HG03558 (cell line): ENCODE data around the gene GREB1.

Experiments
- ATAC-seq: cut with Tn5 transposase; IDR thresholded peaks from one replicate; pipeline ENCODE4 v1.9.1; 2021; ENCODE audit warnings: moderate number of reproducible peaks; ENCODE audit not compliant: unreplicated experiment; ENCODE audit errors: extremely low read depth

Gene GREB1

DNA sequence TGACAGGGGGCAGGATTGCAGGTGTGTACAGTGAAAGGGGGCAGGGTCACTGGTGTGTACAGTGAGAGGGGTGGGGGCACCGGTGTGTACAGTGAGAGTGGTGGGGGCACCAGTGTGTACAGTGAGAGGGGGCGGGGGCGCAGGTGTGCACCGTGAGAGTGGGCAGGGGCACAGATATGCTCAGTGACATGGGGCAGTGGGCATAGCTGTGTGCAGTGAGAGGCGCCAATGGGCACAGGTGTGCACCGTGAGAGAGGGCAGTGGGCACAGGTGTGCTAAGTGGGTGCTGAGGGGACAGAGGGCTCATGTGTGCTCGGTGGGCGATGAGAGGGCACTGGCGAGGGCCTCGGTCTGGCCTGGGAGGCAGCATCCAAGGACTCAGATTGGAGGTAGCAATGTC, 63.0 kb downstream of the GREB1 start:
- ATAC-seq: no peak

DNA sequence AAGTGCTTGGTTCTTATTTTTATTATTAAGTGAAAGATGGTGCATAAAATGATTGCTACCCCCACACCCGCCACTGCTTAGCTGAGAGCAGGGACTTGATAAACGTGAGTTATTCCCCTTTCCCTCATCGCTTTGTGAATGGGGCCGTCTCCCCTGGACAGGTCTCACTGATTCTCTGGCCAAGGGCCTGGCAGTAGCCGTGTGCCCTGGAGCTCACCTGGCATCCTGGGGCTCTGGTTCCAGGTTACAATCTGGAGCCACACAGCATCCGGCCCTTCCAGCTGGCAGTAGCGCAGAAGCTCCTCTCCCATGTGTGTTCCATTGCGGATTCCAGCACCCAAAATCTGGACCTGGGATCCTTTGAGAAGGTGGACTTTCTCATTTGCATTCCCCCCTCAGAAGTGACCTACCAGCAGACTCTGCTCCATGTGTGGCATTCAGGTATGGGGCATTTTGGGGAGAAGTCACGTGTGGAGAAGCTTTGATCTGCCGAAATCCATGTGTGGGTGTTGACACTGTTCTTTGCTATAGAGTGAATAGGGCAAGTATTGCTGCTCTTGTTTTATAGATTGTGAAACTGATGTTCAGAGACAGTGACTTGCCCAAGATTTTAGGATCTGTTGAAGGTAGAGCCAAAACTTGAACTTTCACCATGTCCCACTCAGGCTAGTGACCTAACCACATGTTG, 63.8 kb downstream of the GREB1 start:
- no peak for ATAC-seq

DNA sequence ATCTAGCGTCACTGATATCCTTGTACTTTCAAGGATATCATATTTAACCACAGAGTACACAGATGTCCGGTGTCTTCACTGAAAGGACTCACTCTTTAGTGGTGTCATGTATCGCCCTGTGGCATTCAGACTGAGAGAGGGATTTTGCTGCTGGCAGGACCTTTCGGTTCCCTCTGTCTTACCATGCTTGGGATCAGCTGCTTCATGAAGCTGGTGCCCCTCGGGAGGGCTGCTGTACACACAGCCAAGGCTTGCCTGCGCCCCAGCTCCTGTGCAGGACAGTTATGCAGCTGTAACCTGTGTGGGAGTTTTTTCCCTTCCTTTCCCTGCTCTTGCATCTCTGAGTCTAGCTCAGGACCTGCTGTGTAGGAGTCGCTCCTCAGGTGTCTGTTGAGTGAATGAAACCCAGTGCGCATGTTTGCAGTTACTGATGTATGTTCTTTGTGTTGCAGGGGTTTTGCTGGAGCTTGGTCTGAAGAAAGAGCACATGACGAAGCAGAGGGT, 64.4 kb downstream of the GREB1 start:
- ATAC-seq: no peak

DNA sequence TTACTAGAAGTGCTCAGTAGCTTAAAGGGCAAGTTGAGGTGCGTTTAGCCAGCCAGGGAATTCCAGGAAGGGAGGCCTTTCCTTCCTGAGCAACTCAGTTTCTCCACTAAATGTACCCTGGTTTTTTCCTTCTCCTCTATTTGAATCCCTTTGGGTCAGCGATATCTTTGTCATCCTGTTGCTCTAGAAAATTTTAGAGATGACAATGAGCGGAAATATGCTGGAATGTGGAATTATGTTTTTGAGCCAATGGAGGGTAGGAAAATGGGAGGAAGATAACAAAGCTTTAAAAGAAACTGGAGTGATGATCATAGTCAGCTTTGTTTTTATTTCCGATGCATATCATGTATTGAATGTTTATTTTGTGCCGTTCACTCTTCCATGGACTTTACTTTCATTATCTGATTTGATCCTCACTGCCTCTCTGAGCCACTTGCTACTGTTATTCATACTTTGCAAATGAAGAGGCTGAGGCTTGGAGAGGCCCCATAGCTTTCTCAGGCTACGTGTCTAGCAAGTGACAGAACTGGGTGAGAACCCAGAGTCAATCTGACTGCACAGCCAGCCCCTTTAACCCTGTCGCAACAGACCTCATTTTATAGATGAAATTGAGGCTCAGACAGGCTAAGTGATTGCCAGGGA, 68.8 kb downstream of the GREB1 start:
- no peak for ATAC-seq

DNA sequence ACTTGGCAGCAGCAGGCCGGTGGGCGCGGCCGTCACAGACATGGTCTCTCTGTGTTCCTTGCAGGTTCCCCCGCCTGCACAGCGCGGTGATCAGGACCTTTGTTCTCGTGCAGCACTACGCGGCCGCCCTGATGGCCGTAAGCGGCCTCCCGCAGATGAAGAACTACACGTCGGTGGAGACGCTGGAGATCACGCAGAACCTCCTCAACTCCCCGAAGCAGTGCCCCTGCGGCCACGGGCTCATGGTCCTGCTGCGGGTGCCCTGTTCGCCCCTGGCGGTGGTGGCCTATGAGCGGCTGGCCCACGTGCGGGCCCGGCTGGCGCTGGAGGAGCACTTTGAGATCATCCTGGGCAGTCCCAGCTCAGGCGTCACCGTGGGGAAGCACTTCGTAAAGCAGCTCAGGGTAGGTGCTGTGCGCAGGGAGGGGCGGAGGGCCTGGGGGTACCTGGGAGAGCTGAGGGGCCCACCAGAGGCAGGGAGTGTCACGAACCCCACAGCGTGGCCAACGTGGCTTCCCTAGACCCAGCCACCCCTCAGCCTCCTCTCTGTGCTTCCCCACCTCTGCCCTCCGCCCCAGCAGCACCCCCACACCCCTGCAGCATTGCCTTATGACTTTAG, 76.9 kb downstream of the GREB1 start:
- no peak for ATAC-seq

DNA sequence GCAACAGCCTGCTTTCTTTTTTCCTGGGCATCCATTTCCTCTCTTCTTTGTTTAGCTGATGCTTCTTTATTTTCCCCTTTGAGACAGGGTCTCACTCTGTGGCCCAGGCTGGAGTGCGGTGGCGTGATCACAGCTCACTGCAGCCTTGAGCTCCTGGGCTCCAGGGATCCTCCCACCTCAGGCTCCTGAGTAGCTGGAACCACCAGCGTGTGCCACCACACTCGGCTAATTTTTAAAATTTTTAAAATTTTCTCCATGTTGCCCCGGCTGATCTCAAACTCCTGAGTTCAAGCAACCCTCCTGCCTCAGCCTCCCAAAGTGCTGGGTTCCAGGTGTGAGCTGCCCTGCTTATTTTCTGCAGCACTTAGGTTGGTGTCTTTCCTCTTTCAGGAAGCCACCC, 77.4 kb downstream of the GREB1 start:
- no peak for ATAC-seq

DNA sequence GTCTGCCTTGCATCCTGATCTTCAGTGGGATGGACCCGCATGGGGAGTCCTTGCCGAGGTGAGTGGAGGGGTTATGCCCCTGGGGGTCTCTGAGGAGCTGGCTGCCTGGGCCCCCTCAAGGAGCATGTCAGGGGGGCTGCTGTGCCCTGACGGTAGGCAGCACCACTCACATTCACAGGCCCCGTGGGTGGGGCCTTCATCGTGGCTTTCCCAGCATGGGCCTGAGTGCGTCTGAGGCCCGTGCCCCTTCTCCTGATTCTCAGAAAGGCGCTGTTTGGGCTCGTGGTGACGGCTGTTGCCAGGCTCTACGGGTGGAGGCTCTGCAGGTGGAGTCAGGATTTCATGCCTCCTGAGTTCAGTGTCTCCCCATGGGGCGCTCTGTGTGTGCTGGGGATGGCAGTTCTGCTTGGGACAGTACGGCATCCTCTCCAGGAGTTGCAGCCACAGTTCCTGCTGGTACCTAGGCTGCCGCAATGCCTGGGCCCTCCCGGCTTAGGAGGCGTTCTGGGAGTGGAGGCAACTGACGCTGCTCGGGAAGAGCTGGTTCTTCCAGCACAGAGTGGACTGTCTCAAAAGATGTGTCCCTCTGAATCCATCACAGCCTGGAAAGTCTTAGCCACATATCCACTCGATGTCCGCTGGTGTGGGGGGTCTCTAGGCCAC, 78.8 kb downstream of the GREB1 start:
- no peak for ATAC-seq

DNA sequence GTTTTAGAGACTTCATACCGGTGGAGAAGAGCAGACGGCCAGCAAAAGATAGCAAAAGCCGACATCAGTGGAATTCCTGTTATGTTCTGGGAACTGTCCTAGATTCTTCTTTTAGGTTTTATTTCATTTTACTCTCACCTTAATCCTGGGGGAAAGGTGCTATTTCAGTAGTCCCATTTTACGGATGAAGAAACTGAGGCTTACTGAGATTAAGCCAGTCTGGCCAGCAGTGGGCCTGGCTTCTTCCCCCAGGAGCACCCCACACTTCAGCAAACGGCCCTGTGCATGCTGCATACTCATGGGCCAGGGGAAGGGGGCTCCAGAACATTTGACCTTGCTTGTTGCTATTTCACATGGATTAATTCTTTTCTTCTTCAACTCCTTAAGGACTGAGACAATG, 79.5 kb downstream of the GREB1 start:
- no peak for ATAC-seq

DNA sequence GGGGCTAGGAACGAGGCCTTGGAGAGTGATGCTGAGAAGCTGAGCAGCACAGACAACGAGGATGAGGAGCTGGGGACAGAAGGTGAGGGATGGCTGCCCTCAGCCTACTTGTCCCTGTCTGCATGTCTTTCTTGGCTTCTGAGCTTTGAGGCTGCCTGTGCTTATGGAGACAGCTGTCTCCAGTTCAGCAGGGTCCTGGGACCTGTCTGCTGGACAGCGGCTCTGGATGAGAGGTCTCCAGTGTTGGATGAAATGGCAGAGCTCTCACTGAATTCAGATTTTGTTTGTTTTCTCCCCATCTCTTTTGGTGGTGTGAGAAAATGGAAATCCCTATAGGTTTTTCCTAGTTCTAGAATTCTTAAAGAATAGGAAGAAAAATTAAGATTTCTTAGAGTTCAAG, 81.4 kb downstream of the GREB1 start:
- ATAC-seq: no peak

DNA sequence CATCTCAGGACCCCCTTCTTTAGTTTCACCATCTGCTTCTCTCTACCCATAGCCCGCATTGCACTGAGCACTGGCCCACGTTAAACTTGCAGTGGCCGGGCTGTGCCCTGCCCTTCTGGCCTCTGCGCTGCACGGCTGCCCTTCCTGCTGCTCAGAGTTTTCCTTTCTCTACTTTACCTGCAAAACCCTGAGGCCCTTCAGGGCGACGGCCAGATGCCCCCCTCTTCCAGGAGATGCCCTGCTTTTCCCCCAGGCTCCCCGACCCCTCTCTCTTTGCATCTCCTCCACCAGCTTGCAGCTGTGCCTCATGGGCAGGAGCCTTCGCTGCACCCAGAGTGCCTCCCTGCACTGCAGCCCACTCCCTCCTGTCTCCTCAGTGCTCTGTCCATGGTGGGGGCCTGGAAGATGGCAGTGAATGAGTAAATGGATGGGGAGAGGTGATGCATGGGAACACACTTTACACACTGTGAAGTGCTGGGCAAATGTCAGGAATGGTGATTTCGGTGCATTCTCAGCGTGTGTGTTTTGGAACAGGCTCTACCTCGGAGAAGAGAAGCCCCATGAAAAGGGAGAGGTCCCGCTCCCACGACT, 82.3 kb downstream of the GREB1 start:
- no peak for ATAC-seq

DNA sequence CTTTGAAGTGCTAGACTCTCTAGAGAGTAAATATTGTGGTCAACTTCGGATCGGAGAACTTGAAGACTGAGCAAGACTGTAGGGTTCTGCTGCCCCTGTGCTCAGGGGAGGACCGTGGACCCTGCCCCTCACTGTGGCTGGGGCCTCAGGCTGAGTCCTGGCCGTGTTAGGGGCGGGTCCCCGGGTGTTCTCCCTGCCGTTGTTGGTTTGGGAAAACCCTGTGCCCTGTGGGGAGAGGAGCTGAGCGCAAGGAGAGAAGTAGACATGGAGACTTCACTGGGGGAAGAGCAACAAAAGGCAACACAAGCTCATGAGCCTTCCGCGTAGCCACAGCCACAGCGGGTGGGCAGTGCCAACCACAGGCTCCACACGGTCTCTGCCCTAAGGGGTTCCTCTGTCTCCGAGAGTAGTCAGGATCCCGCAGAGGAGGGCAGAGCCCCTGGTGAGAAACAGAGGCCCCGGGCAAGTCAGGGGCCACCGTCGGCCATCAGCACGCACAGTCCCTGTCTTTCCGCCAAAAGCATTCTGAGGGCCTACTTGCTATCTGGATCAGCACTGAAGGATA, 83.1 kb downstream of the GREB1 start:
- no peak for ATAC-seq

DNA sequence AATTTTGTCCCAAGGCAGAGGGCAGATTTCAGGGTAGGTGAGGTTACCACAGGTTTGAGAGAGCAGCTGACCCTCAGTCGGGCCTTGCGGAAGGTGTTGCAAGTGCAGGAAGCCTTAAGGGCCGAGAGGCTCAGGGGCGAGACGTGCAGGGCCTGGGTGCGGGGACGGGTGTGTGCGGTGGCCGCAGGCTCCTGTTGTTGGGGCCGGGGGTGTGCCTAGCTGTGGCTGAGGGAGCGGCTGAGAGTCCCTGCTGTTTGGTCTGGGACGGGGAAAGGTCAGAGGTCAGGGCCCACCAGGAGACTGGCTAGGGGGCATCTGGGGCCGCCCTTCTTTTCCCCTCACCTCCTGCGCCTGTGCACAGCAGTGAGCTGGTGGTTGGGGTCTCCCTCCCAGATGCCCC, 83.7 kb downstream of the GREB1 start:
- no peak for ATAC-seq

DNA sequence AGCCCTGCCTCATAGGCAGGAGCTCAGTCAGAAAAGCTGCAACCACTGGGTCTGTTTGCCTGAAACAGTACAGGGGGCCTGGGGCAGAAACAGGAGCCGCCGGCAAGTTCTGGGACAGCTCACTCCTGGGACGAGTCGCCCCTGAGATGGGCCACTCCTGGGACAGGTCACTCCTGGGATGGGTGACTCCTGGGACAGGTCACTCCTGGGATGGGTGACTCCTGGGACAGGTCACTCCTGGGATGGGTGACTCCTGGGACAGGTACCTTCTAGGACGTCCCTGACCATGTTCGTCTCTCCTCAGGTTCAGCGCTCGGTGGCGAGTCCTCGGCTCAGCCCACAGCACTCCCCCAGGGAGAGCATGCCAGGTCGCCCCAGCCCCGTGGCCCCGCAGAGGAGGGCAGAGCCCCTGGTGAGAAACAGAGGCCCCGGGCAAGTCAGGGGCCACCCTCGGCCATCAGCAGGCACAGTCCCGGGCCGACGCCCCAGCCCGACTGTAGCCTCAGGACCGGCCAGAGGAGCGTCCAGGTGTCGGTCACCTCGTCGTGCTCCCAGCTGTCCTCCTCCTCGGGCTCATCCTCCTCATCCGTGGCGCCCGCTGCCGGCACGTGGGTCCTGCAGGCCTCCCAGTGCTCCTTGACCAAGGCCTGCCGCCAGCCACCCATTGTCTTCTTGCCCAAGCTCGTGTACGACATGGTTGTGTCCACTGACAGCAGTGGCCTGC, 84.3 kb downstream of the GREB1 start:
- no peak for ATAC-seq

DNA sequence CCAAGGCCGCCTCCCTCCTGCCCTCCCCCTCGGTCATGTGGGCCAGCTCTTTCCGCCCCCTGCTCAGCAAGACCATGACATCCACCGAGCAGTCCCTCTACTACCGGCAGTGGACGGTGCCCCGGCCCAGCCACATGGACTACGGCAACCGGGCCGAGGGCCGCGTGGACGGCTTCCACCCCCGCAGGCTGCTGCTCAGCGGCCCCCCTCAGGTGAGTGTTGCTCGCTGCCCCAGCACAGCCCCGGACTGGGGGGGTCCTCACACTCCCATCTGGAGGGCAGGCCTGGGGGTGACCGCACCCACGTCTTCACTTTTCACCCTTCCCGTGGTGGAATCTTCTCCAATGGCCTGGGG, 84.8 kb downstream of the GREB1 start:
- ATAC-seq: no peak

DNA sequence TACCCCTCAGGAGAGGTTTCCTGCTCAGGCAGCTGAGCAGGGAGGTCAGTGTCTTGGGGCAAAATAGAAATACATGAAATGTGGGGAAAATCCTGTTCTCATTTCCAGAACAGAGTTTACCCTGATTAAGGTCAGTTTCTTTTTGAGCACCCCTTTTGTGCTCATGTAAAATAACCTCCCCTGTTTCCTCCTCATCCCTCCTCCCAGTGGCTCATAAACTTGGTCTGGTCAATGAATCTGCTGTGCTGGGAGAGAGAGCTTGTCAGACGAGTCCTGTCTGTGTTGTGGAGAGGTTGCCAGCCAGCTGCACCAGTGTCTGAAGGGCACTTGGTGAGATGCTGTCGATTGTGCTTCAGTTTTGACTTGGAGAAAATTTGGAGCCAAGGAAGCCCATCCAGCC, 87.6 kb downstream of the GREB1 start:
- no peak for ATAC-seq

DNA sequence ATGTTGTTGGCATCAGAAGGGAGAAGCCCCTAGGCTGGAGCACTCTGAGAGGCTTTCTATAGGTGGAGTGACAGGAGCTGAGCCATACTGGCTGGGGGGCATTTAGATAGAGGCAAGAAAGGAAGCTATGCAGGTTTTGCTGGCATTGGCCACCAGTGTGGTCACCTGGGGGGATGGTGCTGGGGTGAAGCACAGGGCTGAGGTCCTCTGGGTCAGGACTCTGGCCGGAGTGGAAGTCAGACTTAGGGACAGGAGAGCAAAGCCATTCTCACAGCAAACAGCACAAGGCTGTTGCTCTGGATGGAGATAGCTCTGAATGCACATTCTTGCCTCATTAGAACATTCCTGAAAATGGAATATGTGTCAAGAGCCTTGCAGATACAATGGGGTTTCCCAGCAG, 88.8 kb downstream of the GREB1 start:
- ATAC-seq: no peak

DNA sequence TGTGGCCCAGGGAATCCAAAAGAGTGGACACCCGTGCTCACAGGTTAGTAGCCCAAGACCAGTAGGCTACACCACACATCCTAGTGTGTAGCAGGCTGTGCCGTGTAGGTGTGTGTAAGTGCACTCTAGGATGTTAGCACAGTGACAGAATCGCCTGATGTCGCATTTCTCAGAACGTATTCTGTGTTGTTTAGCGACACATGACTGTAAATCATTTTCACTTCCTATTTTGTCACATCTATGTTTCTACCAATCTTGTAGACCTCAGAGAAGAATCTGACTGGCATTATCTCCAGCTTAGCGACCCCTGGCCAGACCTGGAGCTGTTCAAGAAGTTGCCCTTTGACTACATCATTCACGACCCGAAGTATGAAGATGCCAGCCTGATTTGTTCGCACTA, 91.0 kb downstream of the GREB1 start:
- ATAC-seq: no peak

DNA sequence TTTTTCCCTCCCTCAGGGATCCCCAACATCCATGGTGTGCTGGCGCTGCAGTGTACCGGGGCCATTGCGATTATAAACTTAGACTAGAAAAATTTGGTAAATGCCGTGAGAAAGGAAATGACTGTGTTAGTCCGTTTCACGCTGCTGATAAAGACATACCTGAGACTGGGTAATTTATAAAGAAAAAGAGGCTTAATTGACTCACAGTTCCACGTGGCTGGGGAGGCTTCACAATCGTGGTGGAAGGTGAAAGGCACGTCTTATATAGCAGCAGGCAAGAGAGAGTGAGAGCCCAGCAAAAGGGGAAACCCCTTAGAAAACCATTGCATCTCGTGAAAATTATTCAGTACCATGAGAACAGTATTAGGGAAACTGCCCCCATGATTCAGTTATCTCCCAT, 91.8 kb downstream of the GREB1 start:
- no peak for ATAC-seq

DNA sequence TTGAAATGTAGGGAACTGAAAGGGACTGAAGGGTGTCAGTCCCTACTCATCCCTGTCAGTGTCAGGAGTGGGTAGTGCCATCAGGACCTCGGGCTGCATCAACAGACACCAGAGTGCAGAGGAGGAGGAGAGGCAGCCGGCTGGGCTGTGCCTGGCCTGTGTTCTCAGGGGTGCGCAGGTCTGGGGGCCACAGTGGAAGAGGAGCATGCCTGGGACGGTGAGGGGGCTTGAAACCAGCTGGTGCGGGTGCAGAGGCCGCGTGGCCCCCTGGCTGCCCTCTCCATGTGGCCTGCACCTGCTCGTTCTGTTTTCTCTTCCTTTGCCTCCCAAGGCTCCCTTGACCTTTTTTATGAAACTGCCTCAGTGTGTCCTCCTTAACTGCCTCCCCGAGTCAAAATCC, 94.8 kb downstream of the GREB1 start:
- ATAC-seq: no peak

DNA sequence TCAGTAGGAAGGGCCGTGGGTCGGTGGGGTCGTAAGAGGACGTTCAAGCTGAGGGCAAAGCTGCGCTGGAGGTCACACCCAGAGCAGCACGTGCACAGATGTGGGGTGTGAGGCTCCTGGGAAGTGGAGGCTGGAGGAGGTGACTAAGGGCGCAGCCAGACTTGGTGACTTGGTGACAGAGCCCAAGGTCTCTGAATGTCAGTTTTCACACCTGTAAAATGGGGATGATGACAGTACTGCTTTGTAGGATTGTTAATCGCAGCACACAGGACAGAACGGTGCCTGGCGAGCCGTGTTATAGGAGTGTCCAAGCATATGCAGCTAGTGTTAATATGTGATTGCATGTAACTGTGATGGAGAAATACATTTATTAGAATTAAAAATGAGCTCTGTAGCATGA, 95.4 kb downstream of the GREB1 start:
- no peak for ATAC-seq
